ENCODE measurements around the gene FOS.
"Not testable (repeated sequence)": the region's sequence is repeated elsewhere in the genome, so short reads cannot be mapped to it uniquely, and the experiment has no call there.

FOS gene

GRCh38 chr14:75295491-75296345, 17.1 kb downstream of the FOS start:
- peak; percentile 53 to 80 (median 69) for DNase-seq

GRCh38 chr14:75297411-75298040, 18.9 kb downstream of the FOS start:
- DNase-seq: no peak

- DNase-seq: no peak
These were observed 19.7 kb downstream of the FOS start for GRCh38 chr14:75298187-75298965.

GRCh38 chr14:75299059-75299458, 20.4 kb downstream of the FOS start:
- DNase-seq: no peak

- no peak for DNase-seq
These were observed 20.9 kb downstream of the FOS start for GRCh38 chr14:75299576-75299975.

GRCh38 chr14:75301666-75302325, 23.2 kb downstream of the FOS start:
- DNase-seq: no peak

- DNase-seq: peak; percentile 24 to 69 (median 48)
These were observed 24.8 kb downstream of the FOS start for GRCh38 chr14:75303381-75303789.

GRCh38 chr14:75306410-75306809, 27.8 kb downstream of the FOS start:
- DNase-seq: not testable (repeated sequence)

- no peak for DNase-seq
These were observed 28.5 kb downstream of the FOS start for GRCh38 chr14:75306927-75307699.

GRCh38 chr14:75307700-75308379, 29.2 kb downstream of the FOS start:
- DNase-seq: peak; percentile 28 to 73 (median 53)

GRCh38 chr14:75308991-75309390, 30.4 kb downstream of the FOS start:
- not testable (repeated sequence) for DNase-seq

- not testable (repeated sequence) for DNase-seq
These were observed 30.9 kb downstream of the FOS start for GRCh38 chr14:75309561-75309960.

GRCh38 chr14:75310295-75311111, 31.9 kb downstream of the FOS start:
- DNase-seq: no peak

- DNase-seq: no peak
These were observed 32.7 kb downstream of the FOS start for GRCh38 chr14:75311356-75311755.

- no peak for DNase-seq
These were observed 33.7 kb downstream of the FOS start for GRCh38 chr14:75312341-75312740.

GRCh38 chr14:75313294-75313693, 34.7 kb downstream of the FOS start:
- no peak for DNase-seq

- no peak for DNase-seq
These were observed 36.5 kb downstream of the FOS start for GRCh38 chr14:75315144-75315543.

- DNase-seq: no peak
These were observed 38.5 kb downstream of the FOS start for GRCh38 chr14:75317148-75317547.

GRCh38 chr14:75318353-75318752, 39.7 kb downstream of the FOS start:
- DNase-seq: no peak

- DNase-seq: no peak
These were observed 40.4 kb downstream of the FOS start for GRCh38 chr14:75319021-75319420.

- DNase-seq: no peak
These were observed 41.6 kb downstream of the FOS start for GRCh38 chr14:75320196-75320595.

Data from stimulated activated naive CD4-positive, alpha-beta T cell (primary cell).